GM23338 (cell line): ENCODE measurements around the gene TMEM178B. TPM values are rescaled to one million over a fixed set of nuclear protein-coding genes. Genes with fewer than 3 reads are reported as not detected.

Experiments
- ATAC-seq: fragments of 200-7000 bp; cut with Tn5 transposase; 3 replicates; pipeline ENCODE4 v1.9.1; 2020
- DNase-seq: peaks from one replicate; pipeline ENCODE4 v3.0.0-alpha.2; 2015; ENCODE audit warnings: low spot score
- H2AFZ ChIP-seq: fragments of 200-600 bp; sonication (generic); 2 replicates; pipeline ENCODE4 v1.8.0; 2016; ENCODE audit warnings: antibody characterized with exemption, mild to moderate bottlenecking, moderate library complexity
- H3F3A ChIP-seq: fragments of 200-600 bp; sonication (generic); replicated peaks from 2 replicates; pipeline ENCODE4 v1.8.0; 2017; ENCODE audit warnings: antibody characterized with exemption, mixed run types, low read depth
- H3K27ac ChIP-seq: fragments of 200-600 bp; sonication (generic); 2 replicates; pipeline ENCODE4 v1.6.1; 2016; ENCODE audit warnings: low read depth
- H3K27me3 ChIP-seq: fragments of 200-600 bp; sonication (generic); 2 replicates; pipeline ENCODE4 v1.8.0; 2016; ENCODE audit warnings: mild to moderate bottlenecking, mixed run types, moderate library complexity; ENCODE audit not compliant: insufficient read depth
- H3K36me3 ChIP-seq: fragments of 200-600 bp; sonication (generic); 2 replicates; pipeline ENCODE4 v1.8.0; 2016; ENCODE audit warnings: mild to moderate bottlenecking; ENCODE audit not compliant: insufficient read depth
- H3K4me1 ChIP-seq: fragments of 200-600 bp; sonication (generic); 2 replicates; pipeline ENCODE4 v1.8.0; 2016; ENCODE audit warnings: mild to moderate bottlenecking, moderate library complexity; ENCODE audit not compliant: insufficient read depth
- H3K4me2 ChIP-seq: fragments of 200-600 bp; sonication (generic); 2 replicates; pipeline ENCODE4 v1.7.1; 2017; ENCODE audit warnings: mixed run types
- H3K4me3 ChIP-seq: fragments of 200-600 bp; sonication (generic); 2 replicates; pipeline ENCODE4 v1.6.1; 2016; ENCODE audit warnings: mixed run types
- H3K79me2 ChIP-seq: fragments of 200-600 bp; sonication (generic); replicated peaks from 2 replicates; pipeline ENCODE4 v1.8.0; 2017; ENCODE audit warnings: mild to moderate bottlenecking; ENCODE audit not compliant: insufficient read depth
- H3K9me2 ChIP-seq: fragments of 200-600 bp; sonication (generic); 2 replicates; pipeline ENCODE4 v1.8.0; 2017; ENCODE audit not compliant: insufficient read depth
- H4K20me1 ChIP-seq: fragments of 200-600 bp; sonication (generic); replicated peaks from 2 replicates; pipeline ENCODE4 v1.8.0; 2017; ENCODE audit warnings: mild to moderate bottlenecking; ENCODE audit not compliant: insufficient read depth
- H3K27ac Mint-ChIP-seq: 2 replicates; pipeline ENCODE4 v1.8.0; 2020; ENCODE audit warnings: inconsistent platforms, mild to moderate bottlenecking, moderate library complexity, mixed read lengths
- H3K27me3 Mint-ChIP-seq: 3 replicates; pipeline ENCODE4 v1.8.0; 2022; ENCODE audit warnings: low read depth, mild to moderate bottlenecking, moderate library complexity, mixed read lengths, inconsistent platforms; ENCODE audit not compliant: insufficient read depth, poor library complexity
- H3K36me3 Mint-ChIP-seq: 3 replicates; pipeline ENCODE4 v1.8.0; 2021; ENCODE audit warnings: low read depth, mild to moderate bottlenecking, inconsistent platforms, moderate library complexity, mixed read lengths
- H3K4me1 Mint-ChIP-seq: 3 replicates; pipeline ENCODE4 v1.8.0; 2020; ENCODE audit warnings: mild to moderate bottlenecking, inconsistent platforms, mixed read lengths
- H3K4me3 Mint-ChIP-seq: 3 replicates; pipeline ENCODE4 v1.8.0; 2021; ENCODE audit warnings: moderate library complexity, mild to moderate bottlenecking, inconsistent platforms, mixed read lengths
- H3K9me3 Mint-ChIP-seq: 3 replicates; pipeline ENCODE4 v1.8.0; 2020; ENCODE audit warnings: moderate library complexity, mild to moderate bottlenecking, inconsistent platforms, mixed read lengths
- EZH2phosphoT487 ChIP-seq: fragments of 200-600 bp; sonication (generic); IDR thresholded peaks from one replicate; pipeline ENCODE4 v1.8.1; 2018; ENCODE audit warnings: antibody characterized with exemption; ENCODE audit not compliant: unreplicated experiment
- JUNB ChIP-seq: IDR thresholded peaks from one replicate; pipeline ENCODE4 v1.6.1; 2016; ENCODE audit warnings: antibody characterized with exemption; ENCODE audit not compliant: unreplicated experiment
- NANOG ChIP-seq: IDR thresholded peaks from 2 replicates; pipeline ENCODE4 v1.6.1; 2016; ENCODE audit warnings: antibody characterized with exemption, borderline replicate concordance
- STAT1 ChIP-seq: IDR thresholded peaks from one replicate; pipeline ENCODE4 v1.6.1; 2016; ENCODE audit warnings: antibody characterized with exemption; ENCODE audit not compliant: unreplicated experiment
- ZNF114 ChIP-seq: fragments of 250-450 bp; sonication (Bioruptor Pico); IDR thresholded peaks from 2 replicates; pipeline ENCODE4 v1.5.0; 2020; ENCODE audit warnings: mild to moderate bottlenecking, moderate library complexity
- ZNF331 ChIP-seq: fragments of 250-450 bp; sonication (Bioruptor Pico); IDR thresholded peaks from 2 replicates; pipeline ENCODE4 v1.5.0; 2020; ENCODE audit warnings: low read depth, mild to moderate bottlenecking, moderate library complexity
- ZNF462 ChIP-seq: fragments of 250-450 bp; sonication (Bioruptor Pico); IDR thresholded peaks from 2 replicates; pipeline ENCODE4 v1.5.0; 2020; ENCODE audit warnings: mild to moderate bottlenecking, moderate library complexity
- polyA plus RNA-seq: library from polyadenylated mRNA; unstranded; fragments of >200 nt; fragmentation: Nextera tagmentation; extraction: Ambion mirVana; gene quantifications from 2 replicates; pipeline ENCODE4 v1.2.1, GENCODE V29; 2016
- total RNA-seq: library from RNA; depleted of rRNA; stranded (reverse); fragments of >200 nt; shearing (Covaris generic); gene quantifications from 2 replicates; pipeline ENCODE4 v1.2.3, GENCODE V29; 2014

Gene TMEM178B
- total and polyA plus RNA-seq, 2 experiments from 2014 or later, result 4.9 to 15.6 TPM

DNA sequence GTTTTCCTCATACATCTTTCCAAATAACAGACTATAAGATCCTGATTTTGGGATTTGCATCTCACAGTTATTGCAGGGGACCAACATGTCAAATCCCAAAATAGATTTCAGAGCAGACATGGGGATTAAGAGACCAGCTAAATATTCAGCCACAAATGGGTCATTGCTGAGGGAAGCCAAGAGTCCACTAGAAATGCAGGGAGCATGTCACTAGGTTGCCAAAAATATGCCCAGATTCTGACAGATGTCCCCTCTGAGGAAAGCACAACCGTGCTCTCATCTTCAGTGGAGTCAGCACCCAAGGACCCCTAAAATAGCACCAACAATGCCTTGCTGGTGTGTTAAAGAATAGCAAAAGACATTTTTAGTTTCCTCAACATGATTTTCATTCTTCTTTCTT is 421.2 kb downstream of the TMEM178B start (continued):
- no peak for TF ChIP-seq ZNF462 (CRISPR knock-in tag)
- TF ChIP-seq ZNF114 (CRISPR knock-in tag), result no peak
- TF ChIP-seq EZH2phosphoT487, result no peak
- no peak for TF ChIP-seq JUNB

GRCh38 chr7:141497391-141497790 is 423.5 kb downstream of the TMEM178B start:
- Histone ChIP-seq H4K20me1 (no peaks in the 10 kb centered on the region), H3K9me2 (no peaks in the 10 kb centered on the region), H3K4me3 (no peak overlapping the region), H3F3A (no peaks in the 10 kb centered on the region), H2AFZ (no peak overlapping the region), H3K27me3 (no peaks in the 10 kb centered on the region), H3K4me1 (peaks cover 5% of the 10 kb centered on the region; the same call in 1 of the 2 replicates), H3K79me2 (no peaks in the 10 kb centered on the region), H3K36me3 (no peaks in the 10 kb centered on the region), H3K27ac (no peak overlapping the region), H3K4me2 (no peak overlapping the region)
- Mint-ChIP-seq H3K27me3 (peaks cover 2% of the 10 kb centered on the region), H3K9me3 (no peaks in the 10 kb centered on the region), H3K4me1 (peaks cover 6% of the 10 kb centered on the region), H3K4me3 (no peak overlapping the region), H3K27ac (no peak overlapping the region), H3K36me3 (no peaks in the 10 kb centered on the region; the same call in 2 of the 3 replicates)
- TF ChIP-seq ZNF114 (CRISPR knock-in tag) (no peak), NANOG (no peak), ZNF462 (CRISPR knock-in tag) (no peak), JUNB (no peak), STAT1 (no peak), ZNF331 (CRISPR knock-in tag) (no peak)
- DNase-seq (no peak), ATAC-seq (no peak)
